ENCODE measurements around the gene CCDC85C.

DNA sequence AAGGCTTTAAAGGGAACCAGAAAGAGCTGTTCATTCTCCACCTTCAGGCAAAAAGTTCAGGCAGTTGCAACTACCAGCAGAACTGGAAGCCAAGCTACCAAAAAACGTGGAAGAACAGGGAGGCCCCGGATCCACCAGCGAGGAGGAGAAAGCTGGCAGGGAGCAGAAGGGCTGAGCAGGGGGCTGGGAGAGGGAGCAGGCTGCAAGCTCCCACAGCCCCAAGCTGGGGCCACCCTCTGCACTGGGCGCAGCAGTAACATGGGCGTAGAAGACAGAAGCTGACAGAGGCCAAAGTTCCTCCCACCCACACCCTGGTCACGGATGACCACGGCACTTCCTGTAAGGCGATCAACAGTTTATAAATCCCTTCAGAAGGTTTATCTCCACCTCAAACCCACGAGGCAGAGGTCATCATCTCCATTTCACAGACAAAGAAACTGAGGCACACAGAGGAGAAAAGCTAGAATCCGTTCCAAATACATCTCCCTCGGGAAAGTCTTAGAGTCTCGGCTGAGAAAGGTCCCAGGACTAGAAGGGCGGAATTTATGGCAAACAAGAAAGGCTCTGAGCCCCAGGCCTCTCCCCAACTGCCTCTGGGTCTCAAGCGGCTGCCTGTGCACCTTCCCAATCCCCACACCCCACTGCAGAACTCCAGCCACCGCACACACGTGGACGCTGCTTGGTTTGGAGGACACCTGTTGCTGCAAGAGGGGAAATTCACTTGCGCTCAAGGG, 1.8 kb downstream of the CCDC85C start:
- TF ChIP-seq, protein P1, sequence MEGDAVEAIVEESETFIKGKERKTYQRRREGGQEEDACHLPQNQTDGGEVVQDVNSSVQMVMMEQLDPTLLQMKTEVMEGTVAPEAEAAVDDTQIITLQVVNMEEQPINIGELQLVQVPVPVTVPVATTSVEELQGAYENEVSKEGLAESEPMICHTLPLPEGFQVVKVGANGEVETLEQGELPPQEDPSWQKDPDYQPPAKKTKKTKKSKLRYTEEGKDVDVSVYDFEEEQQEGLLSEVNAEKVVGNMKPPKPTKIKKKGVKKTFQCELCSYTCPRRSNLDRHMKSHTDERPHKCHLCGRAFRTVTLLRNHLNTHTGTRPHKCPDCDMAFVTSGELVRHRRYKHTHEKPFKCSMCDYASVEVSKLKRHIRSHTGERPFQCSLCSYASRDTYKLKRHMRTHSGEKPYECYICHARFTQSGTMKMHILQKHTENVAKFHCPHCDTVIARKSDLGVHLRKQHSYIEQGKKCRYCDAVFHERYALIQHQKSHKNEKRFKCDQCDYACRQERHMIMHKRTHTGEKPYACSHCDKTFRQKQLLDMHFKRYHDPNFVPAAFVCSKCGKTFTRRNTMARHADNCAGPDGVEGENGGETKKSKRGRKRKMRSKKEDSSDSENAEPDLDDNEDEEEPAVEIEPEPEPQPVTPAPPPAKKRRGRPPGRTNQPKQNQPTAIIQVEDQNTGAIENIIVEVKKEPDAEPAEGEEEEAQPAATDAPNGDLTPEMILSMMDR (IDR thresholded peaks at IDR 0.05; ENCODE audit: low read depth, low read length): no peak
- no peak for TF ChIP-seq EZH2phosphoT487 (IDR thresholded peaks at IDR 0.05; ENCODE audit: low read depth)
